IMR-90 (cell line): Measurements from ENCODE around the gene SLC29A3. TPM values are rescaled to one million over a fixed set of nuclear protein-coding genes. Genes with fewer than 3 reads are reported as not detected.

Source experiments
- ATAC-seq: fragments of 200-7000 bp; cut with Tn5 transposase; 2 replicates; pipeline ENCODE4 v1.9.1; 2020; ENCODE audit warnings: low read depth, mild to moderate bottlenecking, moderate library complexity
- BruUV-seq: library from RNA; stranded (reverse); fragments of 400-500 nt; replicated peaks from 2 replicates; lab custom pipeline; 2021; lab: Mats Ljungman, UMichigan
- CTCF ChIA-PET: fragments of 300-600 bp; formaldehyde crosslinking; extraction: SDS; loops from one replicate; lab custom pipeline; 2021; ENCODE audit warnings: antibody characterized with exemption; lab: Yijun Ruan, JAX
- POLR2A ChIA-PET: fragments of 300-600 bp; sonication (Branson Sonifier 250); formaldehyde crosslinking; loops from one replicate; lab custom pipeline; 2022; ENCODE audit warnings: antibody characterized with exemption; ENCODE audit not compliant: unreplicated experiment; lab: Charles Lee
- DNase-seq: peaks from one replicate; pipeline ENCODE4 v3.0.0; 2013
- H2AFZ ChIP-seq: replicated peaks from 2 replicates; pipeline ENCODE3; 2013; ENCODE audit warnings: low read length, mild to moderate bottlenecking; ENCODE audit not compliant: poor library complexity
- H2AK5ac ChIP-seq: 2 replicates; pipeline ENCODE4 v1.6.1; 2013; ENCODE audit warnings: low read depth, low read length, inconsistent platforms
- H2AK9ac ChIP-seq: replicated peaks from 2 replicates; pipeline ENCODE3; 2013; ENCODE audit warnings: mild to moderate bottlenecking, low read depth, low read length, moderate library complexity; ENCODE audit not compliant: poor library complexity
- H2BK120ac ChIP-seq: 2 replicates; pipeline ENCODE4 v1.6.1; 2013; ENCODE audit warnings: low read depth, low read length, inconsistent platforms
- H2BK15ac ChIP-seq: 3 replicates; pipeline ENCODE4 v1.6.1; 2013; ENCODE audit warnings: low read depth, low read length, inconsistent platforms
- H2BK20ac ChIP-seq: 2 replicates; pipeline ENCODE4 v1.6.1; 2013; ENCODE audit warnings: low read depth, mild to moderate bottlenecking, inconsistent platforms, low read length, moderate library complexity
- H2BK5ac ChIP-seq: 2 replicates; pipeline ENCODE4 v1.6.1; 2013; ENCODE audit warnings: mild to moderate bottlenecking, low read depth, low read length, inconsistent platforms; ENCODE audit not compliant: poor library complexity, severe bottlenecking
- H3K14ac ChIP-seq: replicated peaks from 2 replicates; pipeline ENCODE4 v1.6.1; 2013; ENCODE audit warnings: low read depth, low read length, inconsistent platforms
- H3K18ac ChIP-seq: 2 replicates; pipeline ENCODE4 v1.6.1; 2013; ENCODE audit warnings: low read depth, low read length, control low read depth
- H3K23ac ChIP-seq: 2 replicates; pipeline ENCODE4 v1.6.1; 2013; ENCODE audit warnings: low read depth, low read length, inconsistent platforms
- H3K27ac ChIP-seq: 2 replicates; pipeline ENCODE4 v1.5.1; 2013; ENCODE audit warnings: mild to moderate bottlenecking, control low read depth, low read length; ENCODE audit not compliant: insufficient read depth
- H3K27me3 ChIP-seq: 2 replicates; pipeline ENCODE4 v1.6.1; 2013; ENCODE audit warnings: low read length; ENCODE audit not compliant: control insufficient read depth, insufficient read depth
- H3K36me3 ChIP-seq: 2 replicates; pipeline ENCODE4 v1.6.1; 2013; ENCODE audit warnings: low read length, mixed read lengths; ENCODE audit not compliant: control insufficient read depth, insufficient read depth
- H3K4ac ChIP-seq: 2 replicates; pipeline ENCODE4 v1.6.1; 2013; ENCODE audit warnings: low read depth, low read length, inconsistent platforms
- H3K4me1 ChIP-seq: 2 replicates; pipeline ENCODE4 v1.6.1; 2013; ENCODE audit warnings: low read length, mixed read lengths; ENCODE audit not compliant: control insufficient read depth, insufficient read depth
- H3K4me2 ChIP-seq: 2 replicates; pipeline ENCODE4 v1.6.1; 2013; ENCODE audit warnings: low read depth, mild to moderate bottlenecking, control low read depth, low read length, moderate library complexity
- H3K4me3 ChIP-seq: 2 replicates; pipeline ENCODE4 v1.5.1; 2013; ENCODE audit warnings: low read depth, mild to moderate bottlenecking, control low read depth, low read length, moderate library complexity; ENCODE audit not compliant: insufficient read depth
- H3K56ac ChIP-seq: 2 replicates; pipeline ENCODE4 v1.6.1; 2013; ENCODE audit warnings: low read length, inconsistent platforms; ENCODE audit not compliant: insufficient read depth; ENCODE audit errors: extremely low read depth
- H3K79me1 ChIP-seq, 2 experiments: 2 replicates each; pipeline ENCODE4 v1.6.1; 2013; ENCODE audit warnings: low read length in 2 of 2, inconsistent platforms in 1 of 2, low read depth in 1 of 2
- H3K9ac ChIP-seq: 2 replicates; pipeline ENCODE4 v1.6.1; 2013; ENCODE audit warnings: low read depth, low read length, control low read depth
- H3K9me1 ChIP-seq: 2 replicates; pipeline ENCODE4 v1.6.1; 2013; ENCODE audit warnings: low read length, inconsistent platforms; ENCODE audit not compliant: insufficient read depth
- H3K9me3 ChIP-seq: 2 replicates; pipeline ENCODE4 v1.6.1; 2013; ENCODE audit warnings: low read length; ENCODE audit not compliant: control insufficient read depth, insufficient read depth
- H4K20me1 ChIP-seq: 2 replicates; pipeline ENCODE4 v1.6.1; 2013; ENCODE audit warnings: low read length, inconsistent platforms; ENCODE audit not compliant: insufficient read depth
- H4K5ac ChIP-seq: 2 replicates; pipeline ENCODE4 v1.6.1; 2013; ENCODE audit warnings: mild to moderate bottlenecking, low read depth, low read length, control low read depth
- H4K8ac ChIP-seq, 2 experiments: 2 replicates each; pipeline ENCODE4 v1.6.1; 2013; ENCODE audit warnings: low read depth in 2 of 2, low read length in 2 of 2, control low read depth in 1 of 2, inconsistent platforms in 1 of 2
- H4K91ac ChIP-seq: 2 replicates; pipeline ENCODE4 v1.6.1; 2013; ENCODE audit warnings: low read depth, low read length, inconsistent platforms; ENCODE audit not compliant: insufficient read depth
- BHLHE40 ChIP-seq: fragments of 150-350 bp; IDR thresholded peaks from 2 replicates; pipeline ENCODE4 v1.6.1; 2016; ENCODE audit warnings: mild to moderate bottlenecking, low read depth, low read length
- CEBPB ChIP-seq: IDR thresholded peaks from 2 replicates; pipeline ENCODE4 v1.6.1; 2012; ENCODE audit warnings: low read depth, low read length, improper control_type of control experiment
- CHD1 ChIP-seq: IDR thresholded peaks from 2 replicates; pipeline ENCODE4 v1.6.1; 2012; ENCODE audit warnings: low read depth, low read length, improper control_type of control experiment
- FOS ChIP-seq: fragments of 150-350 bp; IDR thresholded peaks from 2 replicates; pipeline ENCODE4 v1.6.1; 2016; ENCODE audit warnings: low read depth, low read length
- MAFK ChIP-seq: IDR thresholded peaks from 2 replicates; pipeline ENCODE4 v1.6.1; 2012; ENCODE audit warnings: low read depth, low read length, improper control_type of control experiment
- MAZ ChIP-seq: IDR thresholded peaks from 2 replicates; pipeline ENCODE4 v1.6.1; 2012; ENCODE audit warnings: low read depth, mild to moderate bottlenecking, low read length, improper control_type of control experiment, moderate library complexity, borderline replicate concordance
- MXI1 ChIP-seq: IDR thresholded peaks from 2 replicates; pipeline ENCODE4 v1.6.1; 2012; ENCODE audit warnings: low read depth, mild to moderate bottlenecking, low read length, moderate library complexity, borderline replicate concordance
- NFE2L2 ChIP-seq: fragments of 150-350 bp; IDR thresholded peaks from 2 replicates; pipeline ENCODE4 v1.6.1; 2016; ENCODE audit warnings: low read depth, mild to moderate bottlenecking, low read length
- POLR2A ChIP-seq: IDR thresholded peaks from 2 replicates; pipeline ENCODE4 v1.6.1; 2012; ENCODE audit warnings: mild to moderate bottlenecking, low read depth, low read length
- RAD21 ChIP-seq: IDR thresholded peaks from 2 replicates; pipeline ENCODE4 v1.6.1; 2012; ENCODE audit warnings: low read length, improper control_type of control experiment
- RCOR1 ChIP-seq: IDR thresholded peaks from 2 replicates; pipeline ENCODE4 v1.6.1; 2012; ENCODE audit warnings: mild to moderate bottlenecking, low read length, improper control_type of control experiment; ENCODE audit not compliant: insufficient replicate concordance
- RFX5 ChIP-seq: IDR thresholded peaks from 2 replicates; pipeline ENCODE4 v1.8.0; 2012; ENCODE audit warnings: low read depth, mild to moderate bottlenecking, low read length, moderate library complexity
- SMC3 ChIP-seq: fragments of 150-350 bp; IDR thresholded peaks from 2 replicates; pipeline ENCODE4 v1.6.1; 2016; ENCODE audit warnings: low read depth, mild to moderate bottlenecking, antibody characterized with exemption, low read length, moderate library complexity
- WGBS, 2 experiments: methylation state at CpG; one replicate each; pipeline versions ENCODE4 v1.1.5 to v1.1.7; 2013; ENCODE audit warnings: missing lambda C conversion rate in 2 of 2; ENCODE audit not compliant: insufficient read length in 1 of 2; ENCODE audit errors: extremely low coverage in 2 of 2; 5-methylcytosine and 5-hydroxymethylcytosine counted together
- dilution Hi-C: fragments of 300-500 bp; cut with HindIII; formaldehyde crosslinking; loops from one replicate; pipeline ENCODE4 v1.14.3; 2018; ENCODE audit warnings: low sequenced_read_pairs; ENCODE audit not compliant: unreplicated experiment
- in situ Hi-C: fragments of 300-500 bp; cut with MboI; formaldehyde crosslinking; loops from 3 replicates; pipeline ENCODE4 v1.14.3; 2019; ENCODE audit warnings: low sequenced_read_pairs, inconsistent platforms, mixed read lengths
- intact Hi-C: fragments of 100-400 bp; cut with micrococcal nuclease; formaldehyde crosslinking; loops from 2 replicates; pipeline ENCODE4 v1.10.0; 2022
- polyA plus RNA-seq, 3 experiments: library from polyadenylated mRNA; depleted of rRNA; stranded (reverse); fragments of >200 nt; gene quantifications; 2 replicates each; pipeline ENCODE4 v1.2.3, GENCODE V29; 2012; ENCODE audit warnings: low replicate concordance in 1 of 3
- total RNA-seq: library from RNA; depleted of rRNA; stranded (reverse); fragments of >200 nt; gene quantifications from 2 replicates; pipeline ENCODE4 v1.2.3, GENCODE V29; 2012
- TF ChIP-seq, protein P1 (sequence below): fragments of 150-350 bp; IDR thresholded peaks from 2 replicates; pipeline ENCODE4 v1.6.1; 2017; ENCODE audit warnings: mild to moderate bottlenecking, antibody characterized with exemption, low read length, low read depth
- TF ChIP-seq, protein P2 (sequence below): conservative IDR thresholded peaks from 2 replicates; pipeline ENCODE4 v1.5.1; 2012; ENCODE audit warnings: mild to moderate bottlenecking, low read depth, low read length, improper control_type of control experiment
- TF ChIP-seq, protein P3 (sequence below): fragments of 150-350 bp; IDR thresholded peaks from 2 replicates; pipeline ENCODE4 v1.6.1; 2016; ENCODE audit warnings: low read depth, mild to moderate bottlenecking, low read length, moderate library complexity, borderline replicate concordance

The SLC29A3 gene
- total and polyA plus RNA-seq, 2 of the 4 experiments (the other 2 are of a cell fraction) = 0.72 to 3.0 TPM

DNA sequence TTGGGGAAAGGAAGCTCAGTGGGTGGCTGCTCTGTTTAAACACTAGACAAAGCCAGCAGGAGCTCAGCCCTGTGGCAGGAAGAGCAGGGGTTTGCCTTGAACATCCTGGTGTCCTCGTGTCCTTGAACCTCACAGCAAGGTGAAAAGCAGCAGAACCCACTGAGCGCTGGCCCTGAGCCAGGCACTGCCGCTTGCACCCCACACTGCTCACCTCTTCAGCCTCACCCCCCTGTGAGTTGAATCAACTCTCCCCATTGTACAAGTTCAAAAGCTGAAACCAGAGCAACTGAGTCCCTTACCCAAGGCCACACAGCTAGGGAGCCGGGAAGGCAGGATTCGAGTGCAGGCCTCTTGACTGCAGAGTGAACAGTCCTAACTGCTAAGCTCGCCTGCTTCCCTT, 32.0 kb downstream of the SLC29A3 start:
- H4K8ac ChIP-seq = no peak overlapping the region
- H3K9me1 ChIP-seq = no peaks in the 10 kb centered on the region
- peaks cover 11% of the 10 kb centered on the region; the same call in 1 of the 2 replicates for H3K27me3 ChIP-seq
- H2BK15ac ChIP-seq = no peak overlapping the region
- H2AK9ac ChIP-seq = no peak overlapping the region
- no peak overlapping the region for H4K5ac ChIP-seq
- no peak overlapping the region for H3K4ac ChIP-seq
- WGBS, 2 experiments = 90% methylated on average over 4 of the region's 6 CpGs; no CpG with 5 or more reads in 1 of the 2 experiments
- intact Hi-C loops (no loop called here), in situ Hi-C loops (no loop called here), dilution Hi-C loops (no loop called here)
- H2AK5ac ChIP-seq = no peak overlapping the region
- H3K14ac ChIP-seq = no peak overlapping the region
- H2BK20ac ChIP-seq = no peak overlapping the region
- H3K79me1 ChIP-seq = no peaks in the 10 kb centered on the region
- no peak overlapping the region for H3K4me3 ChIP-seq
- H3K9ac ChIP-seq = no peak overlapping the region
- DNase-seq = no peak
- ChIA-PET CTCF (no interaction called here), POLR2A (no interaction called here)
- TF ChIP-seq NFE2L2 (no peak), CEBPB (no peak), BHLHE40 (no peak), CHD1 (no peak), SMC3 (no peak), POLR2A (no peak), MXI1 (no peak), MAFK (no peak), FOS (no peak), MAZ (no peak), RFX5 (no peak), RCOR1 (no peak), RAD21 (no peak)
- TF ChIP-seq, protein P1, sequence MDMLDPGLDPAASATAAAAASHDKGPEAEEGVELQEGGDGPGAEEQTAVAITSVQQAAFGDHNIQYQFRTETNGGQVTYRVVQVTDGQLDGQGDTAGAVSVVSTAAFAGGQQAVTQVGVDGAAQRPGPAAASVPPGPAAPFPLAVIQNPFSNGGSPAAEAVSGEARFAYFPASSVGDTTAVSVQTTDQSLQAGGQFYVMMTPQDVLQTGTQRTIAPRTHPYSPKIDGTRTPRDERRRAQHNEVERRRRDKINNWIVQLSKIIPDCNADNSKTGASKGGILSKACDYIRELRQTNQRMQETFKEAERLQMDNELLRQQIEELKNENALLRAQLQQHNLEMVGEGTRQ = no peak
- TF ChIP-seq, protein P2, sequence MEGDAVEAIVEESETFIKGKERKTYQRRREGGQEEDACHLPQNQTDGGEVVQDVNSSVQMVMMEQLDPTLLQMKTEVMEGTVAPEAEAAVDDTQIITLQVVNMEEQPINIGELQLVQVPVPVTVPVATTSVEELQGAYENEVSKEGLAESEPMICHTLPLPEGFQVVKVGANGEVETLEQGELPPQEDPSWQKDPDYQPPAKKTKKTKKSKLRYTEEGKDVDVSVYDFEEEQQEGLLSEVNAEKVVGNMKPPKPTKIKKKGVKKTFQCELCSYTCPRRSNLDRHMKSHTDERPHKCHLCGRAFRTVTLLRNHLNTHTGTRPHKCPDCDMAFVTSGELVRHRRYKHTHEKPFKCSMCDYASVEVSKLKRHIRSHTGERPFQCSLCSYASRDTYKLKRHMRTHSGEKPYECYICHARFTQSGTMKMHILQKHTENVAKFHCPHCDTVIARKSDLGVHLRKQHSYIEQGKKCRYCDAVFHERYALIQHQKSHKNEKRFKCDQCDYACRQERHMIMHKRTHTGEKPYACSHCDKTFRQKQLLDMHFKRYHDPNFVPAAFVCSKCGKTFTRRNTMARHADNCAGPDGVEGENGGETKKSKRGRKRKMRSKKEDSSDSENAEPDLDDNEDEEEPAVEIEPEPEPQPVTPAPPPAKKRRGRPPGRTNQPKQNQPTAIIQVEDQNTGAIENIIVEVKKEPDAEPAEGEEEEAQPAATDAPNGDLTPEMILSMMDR = no peak
- TF ChIP-seq, protein P3, sequence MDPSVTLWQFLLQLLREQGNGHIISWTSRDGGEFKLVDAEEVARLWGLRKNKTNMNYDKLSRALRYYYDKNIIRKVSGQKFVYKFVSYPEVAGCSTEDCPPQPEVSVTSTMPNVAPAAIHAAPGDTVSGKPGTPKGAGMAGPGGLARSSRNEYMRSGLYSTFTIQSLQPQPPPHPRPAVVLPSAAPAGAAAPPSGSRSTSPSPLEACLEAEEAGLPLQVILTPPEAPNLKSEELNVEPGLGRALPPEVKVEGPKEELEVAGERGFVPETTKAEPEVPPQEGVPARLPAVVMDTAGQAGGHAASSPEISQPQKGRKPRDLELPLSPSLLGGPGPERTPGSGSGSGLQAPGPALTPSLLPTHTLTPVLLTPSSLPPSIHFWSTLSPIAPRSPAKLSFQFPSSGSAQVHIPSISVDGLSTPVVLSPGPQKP = no peak
- no peak overlapping the region for H3K18ac ChIP-seq
- no TSS peak for BruUV-seq
- H3K4me1 ChIP-seq = no peaks in the 10 kb centered on the region
- H2BK5ac ChIP-seq = no peak overlapping the region
- H3K56ac ChIP-seq = no peak overlapping the region
- H3K27ac ChIP-seq = no peak overlapping the region
- H4K20me1 ChIP-seq = no peaks in the 10 kb centered on the region
- H3K4me2 ChIP-seq = no peak overlapping the region
- no peaks in the 10 kb centered on the region for H3K9me3 ChIP-seq
- no peak overlapping the region for H4K91ac ChIP-seq
- H3K36me3 ChIP-seq = no peaks in the 10 kb centered on the region; the same call in 1 of the 2 replicates
- H2AFZ ChIP-seq = no peak overlapping the region
- H2BK120ac ChIP-seq = no peak overlapping the region
- no peak overlapping the region for H3K23ac ChIP-seq
- no peak for ATAC-seq
